K562 (cell line): Measurements from ENCODE around the gene ZFYVE27. TPM values are rescaled to one million over a fixed set of nuclear protein-coding genes. Genes with fewer than 3 reads are reported as not detected.

Experiments used
- ATAC-seq: fragments of 200-7000 bp; cut with Tn5 transposase; 3 replicates; pipeline ENCODE4 v1.9.1; 2020; ENCODE audit warnings: moderate library complexity
- BruUV-seq: library from RNA; stranded (reverse); fragments of 400-500 nt; replicated peaks from 2 replicates; lab custom pipeline; 2021; lab: Mats Ljungman, UMichigan
- CTCF ChIA-PET: fragments of 300-600 bp; formaldehyde crosslinking; extraction: SDS; loops from one replicate; lab custom pipeline; 2021; ENCODE audit warnings: low intra/inter-chr PET ratio; lab: Yijun Ruan, JAX
- POLR2A ChIA-PET: fragments of 300-600, 350-650 bp; sonication (Branson Sonifier 250); formaldehyde crosslinking; extraction: SDS; loops from one replicate; lab custom pipeline; 2021; ENCODE audit warnings: antibody characterized with exemption, inconsistent platforms; lab: Yijun Ruan, JAX
- DNase-seq, 4 experiments: peaks; one replicate each; pipeline versions ENCODE4 v3.0.0 to v3.0.0-alpha.2; 2011 to 2018; ENCODE audit warnings: low spot score in 3 of 4, mixed read lengths in 3 of 4; ENCODE audit errors: extremely low read depth in 1 of 4
- FAIRE-seq: peaks from 2 replicates; lab custom pipeline; 2011; peaks lifted over from hg19 to GRCh38; lab: Jason Lieb, UNC
- H2AFZ ChIP-seq: 2 replicates; pipeline ENCODE4 v1.6.0; 2011; ENCODE audit warnings: low read depth, low read length, control low read depth, inconsistent platforms
- H3K27ac ChIP-seq: fragments of 200-600 bp; 3 replicates; pipeline ENCODE4 v1.8.0; 2011; ENCODE audit warnings: low read depth, mild to moderate bottlenecking, control low read depth, inconsistent platforms, low read length, moderate library complexity, mixed read lengths; ENCODE audit errors: extremely low read depth
- H3K27me3 ChIP-seq, 2 experiments: fragments of 300-600 bp in 1 of 2; 2 replicates in 1 of 2; 3 replicates in 1 of 2; pipeline versions ENCODE4 v1.6.0 to v1.8.0; 2011; ENCODE audit warnings: inconsistent platforms in 2 of 2, low read length in 2 of 2, mild to moderate bottlenecking in 1 of 2, mixed read lengths in 1 of 2, moderate library complexity in 1 of 2; ENCODE audit not compliant: control insufficient read depth in 2 of 2, insufficient read depth in 2 of 2
- H3K36me3 ChIP-seq: fragments of 300-600 bp; 3 replicates; pipeline ENCODE4 v1.8.0; 2011; ENCODE audit warnings: mild to moderate bottlenecking, low read length, inconsistent platforms; ENCODE audit not compliant: control insufficient read depth, insufficient read depth
- H3K4me1 ChIP-seq, 2 experiments: fragments of 200-600 bp in 1 of 2; replicated peaks in 1 of 2; 2 replicates in 1 of 2; 3 replicates in 1 of 2; pipeline versions ENCODE4 v1.5.1 to v1.8.0; 2011; ENCODE audit warnings: inconsistent platforms in 2 of 2, low read length in 2 of 2, mild to moderate bottlenecking in 1 of 2, mixed read lengths in 1 of 2, moderate library complexity in 1 of 2; ENCODE audit not compliant: control insufficient read depth in 2 of 2, insufficient read depth in 2 of 2
- H3K4me2 ChIP-seq: 2 replicates; pipeline ENCODE4 v1.6.1; 2011; ENCODE audit warnings: low read length, control low read depth, inconsistent platforms, mixed read lengths; ENCODE audit not compliant: insufficient read depth
- H3K4me3 ChIP-seq: fragments of 200-600 bp; sonication (generic), shearing (Covaris generic); 2 replicates; pipeline ENCODE4 v1.5.1; 2016; ENCODE audit warnings: control low read depth, inconsistent platforms
- H3K79me2 ChIP-seq: fragments of 200-600 bp; 3 replicates; pipeline ENCODE4 v1.8.0; 2011; ENCODE audit warnings: low read length, inconsistent platforms; ENCODE audit not compliant: control insufficient read depth, insufficient read depth
- H3K9ac ChIP-seq, 2 experiments: 2 replicates each; pipeline versions ENCODE4 v1.6.0 to v1.6.1; 2011; ENCODE audit warnings: low read depth in 2 of 2, low read length in 2 of 2, control low read depth in 1 of 2, inconsistent platforms in 1 of 2, mild to moderate bottlenecking in 1 of 2, mixed read lengths in 1 of 2; ENCODE audit not compliant: insufficient read depth in 1 of 2
- H3K9me1 ChIP-seq: one replicate; pipeline ENCODE4 v1.6.0; 2011; ENCODE audit warnings: inconsistent platforms, mild to moderate bottlenecking, low read length, moderate library complexity; ENCODE audit not compliant: control insufficient read depth, insufficient read depth
- H3K9me3 ChIP-seq: replicated peaks from 2 replicates; pipeline ENCODE4 v1.5.1; 2011; ENCODE audit warnings: low read depth, low read length, inconsistent platforms; ENCODE audit not compliant: control insufficient read depth, insufficient read depth
- H4K20me1 ChIP-seq: replicated peaks from 2 replicates; pipeline ENCODE4 v1.6.1; 2011; ENCODE audit warnings: low read length, inconsistent platforms, mixed read lengths; ENCODE audit not compliant: control insufficient read depth, insufficient read depth
- CHD2 ChIP-seq: IDR thresholded peaks from 2 replicates; pipeline ENCODE4 v1.6.1; 2011; ENCODE audit warnings: low read depth, low read length
- EP400 ChIP-seq: fragments of 450-650 bp; IDR thresholded peaks from 2 replicates; pipeline ENCODE4 v1.6.1; 2017; ENCODE audit warnings: antibody characterized with exemption, mild to moderate bottlenecking, moderate library complexity
- JUND ChIP-seq, 2 experiments: IDR thresholded peaks; 2 replicates in 1 of 2; 3 replicates in 1 of 2; pipeline ENCODE4 v1.6.1; 2011; ENCODE audit warnings: borderline replicate concordance in 2 of 2, low read depth in 2 of 2, low read length in 2 of 2, improper control_type of control experiment in 1 of 2, missing biosample characterization in 1 of 2, missing genetic modification characterization in 1 of 2, missing genetic modification reagents in 1 of 2
- LARP7 ChIP-seq: fragments of 450-650 bp; IDR thresholded peaks from 2 replicates; pipeline ENCODE4 v1.6.1; 2016
- POU5F1 ChIP-seq: fragments of 150-350 bp; IDR thresholded peaks from 2 replicates; pipeline ENCODE4 v1.6.1; 2014; ENCODE audit warnings: borderline replicate concordance, low read length, low read depth, mild to moderate bottlenecking; ENCODE audit not compliant: partially characterized antibody
- SMARCC2 ChIP-seq: fragments of 450-650 bp; IDR thresholded peaks from 2 replicates; pipeline ENCODE4 v1.6.1; 2017; ENCODE audit warnings: antibody characterized with exemption, moderate library complexity, mild to moderate bottlenecking, low read depth
- SNIP1 ChIP-seq: fragments of 450-650 bp; IDR thresholded peaks from 2 replicates; pipeline ENCODE4 v1.7.1; 2017; ENCODE audit warnings: low read depth, mild to moderate bottlenecking
- SP2 ChIP-seq: IDR thresholded peaks from 2 replicates; pipeline ENCODE4 v1.6.1; 2011; ENCODE audit warnings: mild to moderate bottlenecking, low read depth, low read length, moderate library complexity; ENCODE audit not compliant: poor library complexity, severe bottlenecking; ENCODE audit errors: extremely low read depth
- SUPT5H ChIP-seq: fragments of 450-650 bp; IDR thresholded peaks from 2 replicates; pipeline ENCODE4 v1.6.1; 2016
- TRIM28 ChIP-seq: fragments of 450-650 bp; IDR thresholded peaks from 2 replicates; pipeline ENCODE4 v1.6.1; 2017
- ZNF124 ChIP-seq: sonication (generic); formaldehyde crosslinking; IDR thresholded peaks from 2 replicates; pipeline ENCODE4 v1.8.1; 2022; ENCODE audit warnings: missing genetic modification reagents
- ZNF133 ChIP-seq: fragments of 250-450 bp; sonication (Bioruptor Pico); IDR thresholded peaks from 2 replicates; pipeline ENCODE4 v1.4.0; 2020; ENCODE audit warnings: mild to moderate bottlenecking
- WGBS: fragments of 100-300 bp; shearing (Covaris generic); methylation state at CpG from one replicate; pipeline ENCODE4 v1.1.6; 2016; ENCODE audit warnings: low coverage, mixed read lengths; ENCODE audit not compliant: insufficient coverage; ENCODE audit errors: missing lambda C conversion rate; 5-methylcytosine and 5-hydroxymethylcytosine counted together
- in situ Hi-C: fragments of 300-500 bp; cut with MboI; formaldehyde crosslinking; loops from 4 replicates; pipeline ENCODE4 v1.15.0; 2018; ENCODE audit warnings: inconsistent platforms, mixed read lengths
- intact Hi-C: fragments of 100-400 bp; cut with micrococcal nuclease; formaldehyde crosslinking; loops from 2 replicates; pipeline ENCODE4 v1.14.2; 2022
- polyA plus RNA-seq, 8 experiments: library from polyadenylated mRNA; depleted of rRNA in 4 of 8; stranded (reverse) in 5 of 8; unstranded in 3 of 8; fragments of >200 nt; fragmentation: Nextera tagmentation in 2 of 8; fragmentation: Illumina TruSeq in 1 of 8; extraction: Ambion mirVana in 2 of 8; extraction: Trizol in 1 of 8; gene quantifications; 2 replicates each; pipeline versions ENCODE4 v1.2.1 to v1.2.3, GENCODE V29; 2011 to 2014; ENCODE audit warnings: inconsistent platforms in 1 of 8, missing spikeins in 1 of 8
- total RNA-seq, 7 experiments: library from RNA; depleted of rRNA in 6 of 7; stranded (reverse); fragments of >200 nt in 6 of 7; fragmentation: Illumina TruSeq in 2 of 7; extraction: Trizol in 2 of 7; gene quantifications; 2 replicates each; pipeline versions ENCODE4 v1.2.1 to v1.2.3, GENCODE V29; 2011 to 2021; ENCODE audit warnings: low replicate concordance in 1 of 7
- TF ChIP-seq, protein P1 (sequence below): sonication (generic); formaldehyde crosslinking; IDR thresholded peaks from 2 replicates; pipeline ENCODE4 v1.8.0; 2022; ENCODE audit warnings: mild to moderate bottlenecking, missing genetic modification reagents
- TF ChIP-seq, protein P2 (sequence below): fragments of 450-650 bp; formaldehyde crosslinking; IDR thresholded peaks from 2 replicates; pipeline ENCODE4 v1.4.0; 2020; ENCODE audit warnings: mild to moderate bottlenecking, moderate library complexity
- TF ChIP-seq, protein P3 (sequence below): fragments of 450-650 bp; IDR thresholded peaks from 2 replicates; pipeline ENCODE4 v1.6.1; 2016; ENCODE audit warnings: borderline replicate concordance

ZFYVE27 gene
- total and polyA plus RNA-seq, 9 of the 15 experiments (the other 6 are each of a cell fraction or from before 2014, with no cell fraction given), result 0.81 to 21.9 (median 15.3) TPM

- TF ChIP-seq ZNF133 (CRISPR knock-in tag), result no peak
- TF ChIP-seq, protein P1, sequence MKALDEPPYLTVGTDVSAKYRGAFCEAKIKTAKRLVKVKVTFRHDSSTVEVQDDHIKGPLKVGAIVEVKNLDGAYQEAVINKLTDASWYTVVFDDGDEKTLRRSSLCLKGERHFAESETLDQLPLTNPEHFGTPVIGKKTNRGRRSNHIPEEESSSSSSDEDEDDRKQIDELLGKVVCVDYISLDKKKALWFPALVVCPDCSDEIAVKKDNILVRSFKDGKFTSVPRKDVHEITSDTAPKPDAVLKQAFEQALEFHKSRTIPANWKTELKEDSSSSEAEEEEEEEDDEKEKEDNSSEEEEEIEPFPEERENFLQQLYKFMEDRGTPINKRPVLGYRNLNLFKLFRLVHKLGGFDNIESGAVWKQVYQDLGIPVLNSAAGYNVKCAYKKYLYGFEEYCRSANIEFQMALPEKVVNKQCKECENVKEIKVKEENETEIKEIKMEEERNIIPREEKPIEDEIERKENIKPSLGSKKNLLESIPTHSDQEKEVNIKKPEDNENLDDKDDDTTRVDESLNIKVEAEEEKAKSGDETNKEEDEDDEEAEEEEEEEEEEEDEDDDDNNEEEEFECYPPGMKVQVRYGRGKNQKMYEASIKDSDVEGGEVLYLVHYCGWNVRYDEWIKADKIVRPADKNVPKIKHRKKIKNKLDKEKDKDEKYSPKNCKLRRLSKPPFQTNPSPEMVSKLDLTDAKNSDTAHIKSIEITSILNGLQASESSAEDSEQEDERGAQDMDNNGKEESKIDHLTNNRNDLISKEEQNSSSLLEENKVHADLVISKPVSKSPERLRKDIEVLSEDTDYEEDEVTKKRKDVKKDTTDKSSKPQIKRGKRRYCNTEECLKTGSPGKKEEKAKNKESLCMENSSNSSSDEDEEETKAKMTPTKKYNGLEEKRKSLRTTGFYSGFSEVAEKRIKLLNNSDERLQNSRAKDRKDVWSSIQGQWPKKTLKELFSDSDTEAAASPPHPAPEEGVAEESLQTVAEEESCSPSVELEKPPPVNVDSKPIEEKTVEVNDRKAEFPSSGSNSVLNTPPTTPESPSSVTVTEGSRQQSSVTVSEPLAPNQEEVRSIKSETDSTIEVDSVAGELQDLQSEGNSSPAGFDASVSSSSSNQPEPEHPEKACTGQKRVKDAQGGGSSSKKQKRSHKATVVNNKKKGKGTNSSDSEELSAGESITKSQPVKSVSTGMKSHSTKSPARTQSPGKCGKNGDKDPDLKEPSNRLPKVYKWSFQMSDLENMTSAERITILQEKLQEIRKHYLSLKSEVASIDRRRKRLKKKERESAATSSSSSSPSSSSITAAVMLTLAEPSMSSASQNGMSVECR (CRISPR knock-in tag), result no peak
- no peak for TF ChIP-seq SUPT5H
- no peak for TF ChIP-seq SP2
- no peak for TF ChIP-seq LARP7
- no peak for TF ChIP-seq POU5F1
- no peak for TF ChIP-seq SMARCC2
These were observed 63.5 kb downstream of the ZFYVE27 start (continued) for GRCh38 chr10:97800474-97800873.

DNA sequence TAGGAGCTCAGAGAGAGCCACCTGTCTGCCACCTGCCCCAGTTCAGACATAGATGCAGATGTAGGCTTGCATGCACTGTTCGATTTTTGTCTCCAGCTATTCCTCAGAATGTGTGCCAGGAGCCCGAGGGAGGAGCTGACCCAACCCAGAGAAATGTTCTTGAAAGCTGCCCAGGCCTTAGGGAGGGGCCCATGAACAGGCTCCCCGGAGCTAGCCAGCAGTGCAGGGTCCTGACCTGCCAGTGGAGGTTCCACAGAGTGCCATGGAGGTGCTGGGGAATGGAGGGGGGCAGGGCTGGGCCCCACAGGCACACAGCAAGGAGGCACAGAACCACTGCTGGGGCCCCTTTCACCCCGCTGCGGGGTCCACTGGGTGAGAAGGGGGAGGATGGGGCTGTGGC, 64.5 kb downstream of the ZFYVE27 start:
- intact Hi-C loops (no loop called here), in situ Hi-C loops (no loop called here)
- no peak overlapping the region for H3K4me2 ChIP-seq
- CTCF ChIA-PET, result interaction anchor here (0.5 kb wide), 1 partner anchor 138 kb away, joined by 4 read pairs; no protein-coding TSS in a partner anchor
- WGBS, result 6% methylated on average over 5 of the region's 5 CpGs
- H3K27me3 ChIP-seq, result peaks cover 0 to 5% of the 10 kb centered on the region in 2 experiments; a peak in 2 of 5 replicates
- peaks cover 0 to 4% of the 10 kb centered on the region in 2 experiments; a peak in 1 of 5 replicates for H3K4me1 ChIP-seq
- no peaks in the 10 kb centered on the region for H4K20me1 ChIP-seq
- H3K9me1 ChIP-seq, result no peaks in the 10 kb centered on the region
- no peak for DNase-seq
- no peak for FAIRE-seq
- POLR2A ChIA-PET, result no interaction called here
- no peaks in the 10 kb centered on the region for H3K79me2 ChIP-seq
- no peaks in the 10 kb centered on the region for H3K36me3 ChIP-seq
- no peak overlapping the region; a peak in 1 of 4 replicates for H3K9ac ChIP-seq
- no TSS peak for BruUV-seq
- H3K4me3 ChIP-seq, result no peak overlapping the region
- no peak overlapping the region for H3K27ac ChIP-seq
- no peak overlapping the region for H2AFZ ChIP-seq
- no peak for ATAC-seq
- TF ChIP-seq, protein P2, sequence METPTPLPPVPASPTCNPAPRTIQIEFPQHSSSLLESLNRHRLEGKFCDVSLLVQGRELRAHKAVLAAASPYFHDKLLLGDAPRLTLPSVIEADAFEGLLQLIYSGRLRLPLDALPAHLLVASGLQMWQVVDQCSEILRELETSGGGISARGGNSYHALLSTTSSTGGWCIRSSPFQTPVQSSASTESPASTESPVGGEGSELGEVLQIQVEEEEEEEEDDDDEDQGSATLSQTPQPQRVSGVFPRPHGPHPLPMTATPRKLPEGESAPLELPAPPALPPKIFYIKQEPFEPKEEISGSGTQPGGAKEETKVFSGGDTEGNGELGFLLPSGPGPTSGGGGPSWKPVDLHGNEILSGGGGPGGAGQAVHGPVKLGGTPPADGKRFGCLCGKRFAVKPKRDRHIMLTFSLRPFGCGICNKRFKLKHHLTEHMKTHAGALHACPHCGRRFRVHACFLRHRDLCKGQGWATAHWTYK (CRISPR knock-in tag), result no peak
- TF ChIP-seq CHD2 (no peak), TRIM28 (no peak), SNIP1 (no peak), JUND (IDR thresholded peaks at IDR 0.05; ENCODE audit: borderline replicate concordance, low read depth, low read length) (no peak), JUND (tag; IDR thresholded peaks at IDR 0.05; ENCODE audit: borderline replicate concordance, low read depth, low read length) (no peak), EP400 (no peak), ZNF124 (CRISPR knock-in tag) (no peak)
- TF ChIP-seq, protein P3, sequence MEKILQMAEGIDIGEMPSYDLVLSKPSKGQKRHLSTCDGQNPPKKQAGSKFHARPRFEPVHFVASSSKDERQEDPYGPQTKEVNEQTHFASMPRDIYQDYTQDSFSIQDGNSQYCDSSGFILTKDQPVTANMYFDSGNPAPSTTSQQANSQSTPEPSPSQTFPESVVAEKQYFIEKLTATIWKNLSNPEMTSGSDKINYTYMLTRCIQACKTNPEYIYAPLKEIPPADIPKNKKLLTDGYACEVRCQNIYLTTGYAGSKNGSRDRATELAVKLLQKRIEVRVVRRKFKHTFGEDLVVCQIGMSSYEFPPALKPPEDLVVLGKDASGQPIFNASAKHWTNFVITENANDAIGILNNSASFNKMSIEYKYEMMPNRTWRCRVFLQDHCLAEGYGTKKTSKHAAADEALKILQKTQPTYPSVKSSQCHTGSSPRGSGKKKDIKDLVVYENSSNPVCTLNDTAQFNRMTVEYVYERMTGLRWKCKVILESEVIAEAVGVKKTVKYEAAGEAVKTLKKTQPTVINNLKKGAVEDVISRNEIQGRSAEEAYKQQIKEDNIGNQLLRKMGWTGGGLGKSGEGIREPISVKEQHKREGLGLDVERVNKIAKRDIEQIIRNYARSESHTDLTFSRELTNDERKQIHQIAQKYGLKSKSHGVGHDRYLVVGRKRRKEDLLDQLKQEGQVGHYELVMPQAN, result no peak
- peaks cover 5% of the 10 kb centered on the region; the same call in 1 of the 2 replicates for H3K9me3 ChIP-seq
